Measurements from ENCODE around the gene EFNA3. TPM values are rescaled to one million over a fixed set of nuclear protein-coding genes. Genes with fewer than 3 reads are reported as not detected.

EFNA3 gene
- total RNA-seq, 1 donor from 2014 or later: 2.9 TPM

GRCh38 chr1:155030243-155030795 lies 48.3 kb upstream of the EFNA3 start:
- Mint-ChIP-seq H3K27me3 (ENCODE audit: low read depth, unreplicated experiment) (peaks cover 26% of the 10 kb centered on the region), H3K36me3 (ENCODE audit: low read depth, unreplicated experiment) (peaks cover 8% of the 10 kb centered on the region), H3K9me3 (ENCODE audit: unreplicated experiment) (no peaks in the 10 kb centered on the region), H3K4me3 (ENCODE audit: unreplicated experiment) (no peak overlapping the region), H3K27ac (ENCODE audit: unreplicated experiment) (no peak overlapping the region), H3K4me1 (ENCODE audit: low read depth, unreplicated experiment) (no peaks in the 10 kb centered on the region)
- DNase-seq (ENCODE audit: low read depth) (no peak), FAIRE-seq (no peak)
- Histone ChIP-seq H3K79me2 (ENCODE audit: insufficient read depth, low read length) (no peaks in the 10 kb centered on the region), H3K4me3 (ENCODE audit: insufficient read depth, low read depth, low read length) (no peak overlapping the region), H3K4me2 (ENCODE audit: low read length) (no peak overlapping the region), H3K27me3 (ENCODE audit: insufficient read depth, low read length) (no peaks in the 10 kb centered on the region), H3K9me3 (ENCODE audit: insufficient read depth, low read depth, low read length) (no peaks in the 10 kb centered on the region), H4K20me1 (ENCODE audit: insufficient read depth, low read length) (no peaks in the 10 kb centered on the region), H2AFZ (ENCODE audit: low read depth, low read length) (no peak overlapping the region), H3K4me1 (ENCODE audit: insufficient read depth, low read length) (no peaks in the 10 kb centered on the region), H3K9ac (ENCODE audit: low read length) (no peak overlapping the region), H3K27ac (ENCODE audit: low read depth, low read length) (no peak overlapping the region), H3K36me3 (ENCODE audit: insufficient read depth, low read length) (no peaks in the 10 kb centered on the region)
- no peak for TF ChIP-seq EZH2 (IDR thresholded peaks at IDR 0.05; ENCODE audit: insufficient read depth, low read length)
- no peak for TF ChIP-seq CTCF (IDR thresholded peaks at IDR 0.05; ENCODE audit: insufficient read depth, low read depth, low read length)

- no peak overlapping the region for H2AFZ ChIP-seq (ENCODE audit: low read depth, low read length)
- H3K4me3 Mint-ChIP-seq (ENCODE audit: unreplicated experiment): no peak overlapping the region
- H3K79me2 ChIP-seq (ENCODE audit: insufficient read depth, low read length): no peaks in the 10 kb centered on the region
- no peak overlapping the region for H3K27ac ChIP-seq (ENCODE audit: low read depth, low read length)
- H3K4me1 Mint-ChIP-seq (ENCODE audit: low read depth, unreplicated experiment): no peaks in the 10 kb centered on the region
- peaks cover 28% of the 10 kb centered on the region for H3K27me3 Mint-ChIP-seq (ENCODE audit: low read depth, unreplicated experiment)
- H3K4me3 ChIP-seq (ENCODE audit: insufficient read depth, low read depth, low read length): no peak overlapping the region
- H3K27me3 ChIP-seq (ENCODE audit: insufficient read depth, low read length): no peaks in the 10 kb centered on the region
- DNase-seq (ENCODE audit: low read depth) (no peak), FAIRE-seq (no peak)
- H3K36me3 Mint-ChIP-seq (ENCODE audit: low read depth, unreplicated experiment): peaks cover 8% of the 10 kb centered on the region
- no peak overlapping the region for H3K4me2 ChIP-seq (ENCODE audit: low read length)
- no peak overlapping the region for H3K27ac Mint-ChIP-seq (ENCODE audit: unreplicated experiment)
- no peaks in the 10 kb centered on the region for H3K9me3 ChIP-seq (ENCODE audit: insufficient read depth, low read depth, low read length)
- H3K4me1 ChIP-seq (ENCODE audit: insufficient read depth, low read length): no peaks in the 10 kb centered on the region
- no peak for TF ChIP-seq EZH2 (IDR thresholded peaks at IDR 0.05; ENCODE audit: insufficient read depth, low read length)
- no peak for TF ChIP-seq CTCF (IDR thresholded peaks at IDR 0.05; ENCODE audit: insufficient read depth, low read depth, low read length)
- H4K20me1 ChIP-seq (ENCODE audit: insufficient read depth, low read length): no peaks in the 10 kb centered on the region
- no peaks in the 10 kb centered on the region for H3K9me3 Mint-ChIP-seq (ENCODE audit: unreplicated experiment)
- no peaks in the 10 kb centered on the region for H3K36me3 ChIP-seq (ENCODE audit: insufficient read depth, low read length)
- no peak overlapping the region for H3K9ac ChIP-seq (ENCODE audit: low read length)
Observed at GRCh38 chr1:155030899-155031298, 47.7 kb upstream of the EFNA3 start.

DNA sequence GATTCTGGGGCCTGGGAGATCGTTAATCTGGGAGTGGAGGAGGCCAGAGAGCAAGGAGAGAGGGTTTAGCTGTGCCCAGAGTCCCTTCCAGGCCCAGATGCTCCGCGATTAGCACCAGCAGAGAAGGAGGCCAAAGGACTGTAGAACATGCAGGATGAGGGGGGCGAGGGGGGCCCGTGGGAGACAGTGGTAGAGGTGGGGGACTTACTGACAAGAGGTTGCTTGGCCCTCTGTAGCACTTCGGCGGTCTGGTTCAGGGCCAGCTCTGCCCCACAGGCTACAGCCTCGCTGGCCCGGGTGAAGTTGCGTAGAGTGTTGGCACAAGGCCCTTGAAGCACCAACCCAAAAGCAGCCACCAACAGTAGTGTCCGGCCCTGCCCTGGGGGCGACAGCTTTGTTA lies 45.8 kb upstream of the EFNA3 start:
- Histone ChIP-seq H2AFZ (ENCODE audit: low read depth, low read length) (no peak overlapping the region), H3K36me3 (ENCODE audit: insufficient read depth, low read length) (no peaks in the 10 kb centered on the region), H3K9ac (ENCODE audit: low read length) (no peak overlapping the region), H4K20me1 (ENCODE audit: insufficient read depth, low read length) (no peaks in the 10 kb centered on the region), H3K9me3 (ENCODE audit: insufficient read depth, low read depth, low read length) (no peaks in the 10 kb centered on the region), H3K79me2 (ENCODE audit: insufficient read depth, low read length) (no peaks in the 10 kb centered on the region), H3K27ac (ENCODE audit: low read depth, low read length) (no peak overlapping the region), H3K4me1 (ENCODE audit: insufficient read depth, low read length) (no peaks in the 10 kb centered on the region), H3K4me2 (ENCODE audit: low read length) (no peak overlapping the region), H3K4me3 (ENCODE audit: insufficient read depth, low read depth, low read length) (no peak overlapping the region), H3K27me3 (ENCODE audit: insufficient read depth, low read length) (peaks cover 2% of the 10 kb centered on the region)
- Mint-ChIP-seq H3K9me3 (ENCODE audit: unreplicated experiment) (no peaks in the 10 kb centered on the region), H3K4me3 (ENCODE audit: unreplicated experiment) (no peak overlapping the region), H3K27me3 (ENCODE audit: low read depth, unreplicated experiment) (peaks cover 31% of the 10 kb centered on the region), H3K36me3 (ENCODE audit: low read depth, unreplicated experiment) (peaks cover 8% of the 10 kb centered on the region), H3K27ac (ENCODE audit: unreplicated experiment) (no peak overlapping the region), H3K4me1 (ENCODE audit: low read depth, unreplicated experiment) (peaks cover 2% of the 10 kb centered on the region)
- TF ChIP-seq CTCF (IDR thresholded peaks at IDR 0.05; ENCODE audit: insufficient read depth, low read depth, low read length): no peak
- no peak for TF ChIP-seq EZH2 (IDR thresholded peaks at IDR 0.05; ENCODE audit: insufficient read depth, low read length)
- FAIRE-seq (no peak), DNase-seq (ENCODE audit: low read depth) (no peak)
